SJSA1 (cell line): ENCODE results near the gene CCDC71. TPM values are rescaled to one million over a fixed set of nuclear protein-coding genes. Genes with fewer than 3 reads are reported as not detected.

Experiments
- DNase-seq, 2 experiments: peaks; one replicate each; pipeline ENCODE4 v3.0.0-alpha.2; 2015 to 2020; ENCODE audit warnings: low spot score in 2 of 2, low read depth in 1 of 2
- H3K27ac ChIP-seq: fragments of 250-450 bp; sonication (Bioruptor Pico); 2 replicates; pipeline ENCODE4 v1.5.1; 2020; ENCODE audit warnings: mild to moderate bottlenecking, moderate library complexity
- H3K27me3 ChIP-seq: fragments of 250-450 bp; sonication (Bioruptor Pico); replicated peaks from 2 replicates; pipeline ENCODE4 v1.5.1; 2020; ENCODE audit warnings: mild to moderate bottlenecking, moderate library complexity
- H3K36me3 ChIP-seq: fragments of 250-450 bp; sonication (Bioruptor Pico); 2 replicates; pipeline ENCODE4 v1.5.1; 2020; ENCODE audit warnings: mild to moderate bottlenecking
- H3K4me1 ChIP-seq: fragments of 250-450 bp; sonication (Bioruptor Pico); replicated peaks from 2 replicates; pipeline ENCODE4 v1.6.1; 2021; ENCODE audit warnings: mild to moderate bottlenecking
- H3K4me3 ChIP-seq: fragments of 250-450 bp; sonication (Bioruptor Pico); 2 replicates; pipeline ENCODE4 v1.5.1; 2020; ENCODE audit warnings: mild to moderate bottlenecking
- H3K9me3 ChIP-seq: fragments of 250-450 bp; sonication (Bioruptor Pico); replicated peaks from 2 replicates; pipeline ENCODE4 v1.5.1; 2020; ENCODE audit warnings: mild to moderate bottlenecking
- total RNA-seq: library from RNA; depleted of rRNA; stranded (reverse); fragments of >200 nt; shearing (Covaris generic); gene quantifications from 2 replicates; pipeline ENCODE4 v1.2.3, GENCODE V29; 2014; rRNA removed

Gene CCDC71
- total RNA-seq, result 23.8 and 24.7 TPM in 2 replicates

- no peaks in the 10 kb centered on the region for H3K27me3 ChIP-seq
- H3K36me3 ChIP-seq, result peaks cover 41% of the 10 kb centered on the region
- H3K4me3 ChIP-seq, result peak within 1 kb of the TSS; percentile 60
- H3K4me1 ChIP-seq, result peaks cover 19% of the 10 kb centered on the region
- H3K27ac ChIP-seq, result peak within 1 kb of the TSS; percentile 64
- DNase-seq, result peak; percentile 26 to 68
- peaks cover 2% of the 10 kb centered on the region; the same call in 1 of the 2 replicates for H3K9me3 ChIP-seq
Measured at GRCh38 chr3:49165771-49166751, at the start of gene CCDC71. TSS of gene CCDC71 (minus strand) at chr3:49166331. CDS start at chr3:49164208, 2,123 bp downstream.

- Histone ChIP-seq H3K4me3 (no peak overlapping the region), H3K4me1 (peaks cover 11% of the 10 kb centered on the region), H3K36me3 (no peaks in the 10 kb centered on the region; the same call in 1 of the 2 replicates), H3K27ac (no peak overlapping the region), H3K9me3 (0 out of 2 replicates have a peak, but pooled peaks cover 3% of the 10 kb centered on the region), H3K27me3 (no peaks in the 10 kb centered on the region)
- no peak for DNase-seq
Measured at GRCh38 chr3:49213998-49214397, 47.9 kb upstream of the CCDC71 start.

DNA sequence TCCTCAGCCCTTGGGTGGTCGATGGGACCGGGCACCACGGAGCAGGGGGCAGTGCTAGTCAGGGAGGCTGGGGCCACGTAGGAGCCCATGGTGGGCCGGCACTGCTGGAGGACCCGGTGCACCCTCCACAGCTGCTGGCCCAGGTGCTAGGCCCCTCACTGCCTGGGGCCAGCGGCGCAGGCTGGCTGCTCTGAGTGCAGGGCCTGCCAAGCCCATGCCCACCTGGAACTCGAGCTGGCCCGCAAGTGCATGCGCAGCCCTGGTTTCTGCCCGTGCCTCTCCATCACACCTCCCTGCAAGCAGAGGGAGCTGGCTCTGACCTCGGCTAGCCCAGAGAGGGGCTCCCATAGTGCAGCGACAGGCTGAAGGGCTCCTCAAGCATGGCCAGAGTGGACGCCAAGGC is 47.4 kb upstream of the CCDC71 start:
- Histone ChIP-seq H3K4me1 (peaks cover 7% of the 10 kb centered on the region), H3K9me3 (0 out of 2 replicates have a peak, but pooled peaks cover 3% of the 10 kb centered on the region), H3K27me3 (no peaks in the 10 kb centered on the region), H3K4me3 (no peak overlapping the region), H3K36me3 (no peaks in the 10 kb centered on the region; the same call in 1 of the 2 replicates), H3K27ac (no peak overlapping the region)
- no peak for DNase-seq

DNA sequence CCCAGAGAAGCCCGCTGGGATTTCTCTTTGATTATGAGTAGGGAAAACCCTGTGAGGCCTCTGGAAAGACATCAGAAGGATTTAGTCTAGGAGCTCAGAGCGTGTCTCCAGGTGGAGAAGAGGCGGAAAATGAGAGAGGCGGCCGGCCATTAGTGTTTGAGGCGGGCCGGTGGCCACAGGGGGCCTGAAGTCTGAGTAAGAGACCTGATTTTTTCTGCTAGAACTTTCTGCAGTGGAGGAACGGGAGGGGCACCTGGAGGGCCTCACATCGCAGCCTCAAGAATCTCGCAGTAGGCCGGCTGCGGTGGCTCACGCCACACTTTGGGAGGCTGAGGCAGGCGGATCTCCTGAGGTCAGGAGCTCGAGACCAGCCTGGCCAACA is 33.8 kb upstream of the CCDC71 start:
- H3K4me3 ChIP-seq, result peak overlapping the region; percentile 37
- peak overlapping the region; percentile 94 for H3K27ac ChIP-seq
- DNase-seq, result peak in 1 of 2 experiments; percentile 37

GRCh38 chr3:49199239-49199899 is 33.2 kb upstream of the CCDC71 start:
- DNase-seq, result peak; percentile 80 to 95

More for the DNA sequence above, 33.8 kb upstream of the CCDC71 start:
- H3K27me3 ChIP-seq, result no peaks in the 10 kb centered on the region
- H3K36me3 ChIP-seq, result no peaks in the 10 kb centered on the region
- H3K9me3 ChIP-seq, result no peaks in the 10 kb centered on the region
- H3K4me1 ChIP-seq, result peaks cover 13% of the 10 kb centered on the region

DNA sequence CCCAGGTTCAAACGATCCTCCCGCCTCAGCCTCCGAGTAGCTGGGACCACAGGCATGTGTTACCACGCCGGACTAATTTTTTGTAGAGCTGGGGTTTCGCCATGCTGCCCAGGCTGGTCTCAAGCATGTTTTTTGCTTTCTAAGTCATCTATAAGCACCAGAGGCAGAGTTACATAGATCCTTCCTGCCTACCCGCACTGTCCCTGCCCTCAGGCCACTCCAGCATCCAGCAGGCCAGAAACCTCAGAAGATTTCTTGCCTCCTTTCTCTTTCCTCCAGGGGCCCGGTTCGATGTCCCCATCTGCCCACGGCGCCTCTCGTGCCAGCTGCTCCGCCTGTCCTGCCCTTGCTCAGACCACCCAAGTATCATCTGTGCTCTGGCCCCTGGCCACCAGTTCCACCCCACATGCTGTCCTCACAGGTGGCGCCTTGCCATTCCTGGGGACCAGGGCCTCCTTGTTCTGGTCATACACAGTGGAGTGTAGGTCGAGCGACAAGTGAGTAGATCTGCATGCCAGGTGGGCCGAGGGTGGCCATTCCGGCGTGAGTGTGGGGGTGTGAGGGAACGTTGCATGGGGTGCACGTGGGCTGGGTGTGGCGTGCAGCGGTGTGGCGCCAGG is 32.6 kb upstream of the CCDC71 start:
- H3K27ac ChIP-seq, result peak overlapping the region; percentile 94

More at GRCh38 chr3:49199239-49199899, 33.2 kb upstream of the CCDC71 start:
- Histone ChIP-seq H3K27ac (peak overlapping the region; percentile 94), H3K36me3 (no peaks in the 10 kb centered on the region), H3K4me1 (peaks cover 13% of the 10 kb centered on the region), H3K27me3 (no peaks in the 10 kb centered on the region), H3K4me3 (peak overlapping the region; percentile 37), H3K9me3 (no peaks in the 10 kb centered on the region)

DNA sequence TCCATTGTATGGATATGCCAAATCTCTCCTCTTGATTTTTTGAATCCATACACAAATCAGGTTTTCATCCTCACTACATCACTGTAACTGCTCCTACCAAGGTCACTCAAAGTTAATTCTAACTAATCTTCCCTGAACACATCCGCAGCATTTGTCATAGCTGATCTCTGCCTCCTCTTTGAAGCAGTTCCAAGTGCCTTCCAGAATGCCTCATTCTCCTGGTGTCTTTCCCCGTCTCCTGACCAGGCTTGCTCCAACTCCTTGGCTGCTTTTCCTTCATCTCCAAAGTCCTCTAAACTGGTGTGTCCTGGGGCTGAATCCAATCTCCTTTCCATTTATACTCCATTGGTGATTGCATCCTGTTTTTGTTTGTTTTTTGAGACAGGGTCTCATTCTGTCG is 32.0 kb upstream of the CCDC71 start:
- Histone ChIP-seq H3K36me3 (no peaks in the 10 kb centered on the region), H3K27me3 (no peaks in the 10 kb centered on the region), H3K4me3 (no peak overlapping the region), H3K27ac (peak overlapping the region; percentile 94), H3K4me1 (peaks cover 13% of the 10 kb centered on the region), H3K9me3 (no peaks in the 10 kb centered on the region)
- DNase-seq, result peak in 1 of 2 experiments; percentile 8

More for the DNA sequence above, 32.6 kb upstream of the CCDC71 start:
- Histone ChIP-seq H3K9me3 (no peaks in the 10 kb centered on the region), H3K4me3 (peak overlapping the region; percentile 37), H3K27me3 (no peaks in the 10 kb centered on the region), H3K4me1 (peaks cover 13% of the 10 kb centered on the region), H3K36me3 (no peaks in the 10 kb centered on the region)
- DNase-seq, result no peak

- Histone ChIP-seq H3K9me3 (no peaks in the 10 kb centered on the region), H3K4me3 (no peak overlapping the region)
Measured at GRCh38 chr3:49191741-49192140, 25.6 kb upstream of the CCDC71 start.

DNA sequence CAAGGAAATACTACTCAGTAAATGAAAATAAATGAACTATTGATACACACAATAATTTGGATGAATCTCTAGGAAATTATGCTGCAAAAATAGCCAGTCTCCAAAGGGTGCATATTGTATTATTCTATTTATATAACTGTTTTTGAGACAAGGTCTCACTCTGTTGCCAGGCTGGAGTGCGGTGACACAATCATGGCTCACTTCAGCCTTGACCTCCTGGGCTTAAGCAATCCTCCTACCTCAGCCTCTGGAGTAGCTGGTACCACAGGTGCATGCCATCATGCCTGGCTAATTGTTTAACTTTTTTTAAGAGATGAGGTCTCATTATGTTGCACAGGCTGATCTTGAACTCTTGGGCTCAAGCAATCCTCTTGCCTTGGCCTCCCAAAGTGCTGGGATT is 17.7 kb upstream of the CCDC71 start:
- Histone ChIP-seq H3K27me3 (no peaks in the 10 kb centered on the region), H3K36me3 (no peaks in the 10 kb centered on the region), H3K27ac (no peak overlapping the region), H3K4me3 (no peak overlapping the region), H3K9me3 (no peaks in the 10 kb centered on the region), H3K4me1 (no peaks in the 10 kb centered on the region)
- DNase-seq, result no peak

More at GRCh38 chr3:49191741-49192140, 25.6 kb upstream of the CCDC71 start:
- DNase-seq, result no peak
- Histone ChIP-seq H3K27ac (no peak overlapping the region), H3K4me1 (no peaks in the 10 kb centered on the region), H3K27me3 (no peaks in the 10 kb centered on the region), H3K36me3 (no peaks in the 10 kb centered on the region)

GRCh38 chr3:49182682-49183081 is 16.6 kb upstream of the CCDC71 start:
- Histone ChIP-seq H3K4me1 (no peaks in the 10 kb centered on the region), H3K27ac (no peak overlapping the region), H3K9me3 (no peaks in the 10 kb centered on the region), H3K27me3 (no peaks in the 10 kb centered on the region), H3K36me3 (no peaks in the 10 kb centered on the region), H3K4me3 (no peak overlapping the region)
- no peak for DNase-seq

GRCh38 chr3:49181351-49181750 is 15.2 kb upstream of the CCDC71 start:
- DNase-seq, result no peak
- Histone ChIP-seq H3K4me3 (no peak overlapping the region), H3K9me3 (no peaks in the 10 kb centered on the region), H3K36me3 (no peaks in the 10 kb centered on the region), H3K4me1 (no peaks in the 10 kb centered on the region), H3K27me3 (no peaks in the 10 kb centered on the region), H3K27ac (no peak overlapping the region)

DNA sequence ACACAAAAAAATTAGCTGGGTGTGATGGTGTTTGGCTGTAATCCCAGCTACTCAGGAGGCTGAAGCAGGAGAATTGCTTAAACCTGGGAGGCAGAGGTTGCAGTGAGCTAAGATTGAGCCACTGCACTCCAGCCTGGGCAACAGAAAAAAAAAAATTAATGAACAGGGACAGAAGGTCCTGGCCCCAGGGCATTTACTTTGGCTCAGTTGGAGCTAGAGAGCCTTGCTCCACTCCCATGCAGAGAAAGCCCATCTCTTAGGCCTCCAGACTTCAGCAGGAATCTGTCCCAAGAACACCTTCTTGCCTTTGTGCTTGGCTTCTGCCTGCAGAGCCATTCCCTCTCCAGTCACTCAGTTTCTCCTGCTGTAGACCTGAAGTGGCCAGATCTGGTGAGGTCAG is 14.0 kb upstream of the CCDC71 start:
- H3K27me3 ChIP-seq, result no peaks in the 10 kb centered on the region

GRCh38 chr3:49177073-49177472 is 10.9 kb upstream of the CCDC71 start:
- no peaks in the 10 kb centered on the region for H3K27me3 ChIP-seq
- H3K36me3 ChIP-seq, result peaks cover 3% of the 10 kb centered on the region; the same call in 1 of the 2 replicates
- no peak overlapping the region for H3K4me3 ChIP-seq
- H3K9me3 ChIP-seq, result no peaks in the 10 kb centered on the region
- DNase-seq, result no peak
- no peak overlapping the region for H3K27ac ChIP-seq
- peaks cover 8% of the 10 kb centered on the region for H3K4me1 ChIP-seq

More for the DNA sequence above, 14.0 kb upstream of the CCDC71 start:
- no peak overlapping the region for H3K27ac ChIP-seq
- no peaks in the 10 kb centered on the region for H3K9me3 ChIP-seq
- no peak overlapping the region for H3K4me3 ChIP-seq
- H3K36me3 ChIP-seq, result 0 out of 2 replicates have a peak, but pooled peaks cover 3% of the 10 kb centered on the region
- no peak for DNase-seq
- no peaks in the 10 kb centered on the region for H3K4me1 ChIP-seq
